ENCODE results near the gene AWAT1.

AWAT1 gene

DNA sequence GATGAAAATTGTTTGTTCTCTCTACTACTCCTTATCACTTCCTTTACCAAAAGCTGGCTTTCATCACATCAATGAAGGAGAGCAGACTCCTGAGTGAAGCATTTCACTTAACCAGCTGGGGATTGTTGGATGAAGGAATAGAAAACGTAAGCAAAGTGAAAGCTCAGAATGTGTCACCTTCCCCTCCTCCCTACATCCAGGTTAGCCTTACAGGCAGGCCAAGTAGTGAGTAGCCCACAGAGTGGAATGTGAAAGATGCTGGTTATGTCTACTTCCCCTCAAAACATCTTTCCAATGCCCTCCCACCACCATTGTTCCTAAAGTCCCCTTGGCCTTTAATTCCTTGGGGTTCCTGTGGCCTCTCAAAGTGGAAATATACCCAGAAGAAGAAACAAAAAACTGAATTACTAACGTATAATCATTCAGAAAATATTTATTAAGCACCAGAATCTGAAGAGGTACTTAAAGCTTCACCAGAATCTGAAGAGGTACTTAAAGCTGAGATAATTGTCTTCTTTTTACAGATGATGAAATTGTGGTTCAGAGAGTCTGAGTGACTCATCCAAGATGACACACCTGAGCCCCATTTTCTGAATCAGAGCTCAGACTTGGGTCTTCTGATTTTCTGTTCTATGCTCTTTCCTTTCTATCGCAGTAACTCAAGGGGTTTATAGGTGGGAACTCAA is 19.1 kb downstream of the AWAT1 start:
- TF ChIP-seq GATA3 (IDR thresholded peaks at IDR 0.05; ENCODE audit: low read depth, low read length): no peak
- no peak for TF ChIP-seq GATA2 (IDR thresholded peaks at IDR 0.05; ENCODE audit: low read depth, low read length)

DNA sequence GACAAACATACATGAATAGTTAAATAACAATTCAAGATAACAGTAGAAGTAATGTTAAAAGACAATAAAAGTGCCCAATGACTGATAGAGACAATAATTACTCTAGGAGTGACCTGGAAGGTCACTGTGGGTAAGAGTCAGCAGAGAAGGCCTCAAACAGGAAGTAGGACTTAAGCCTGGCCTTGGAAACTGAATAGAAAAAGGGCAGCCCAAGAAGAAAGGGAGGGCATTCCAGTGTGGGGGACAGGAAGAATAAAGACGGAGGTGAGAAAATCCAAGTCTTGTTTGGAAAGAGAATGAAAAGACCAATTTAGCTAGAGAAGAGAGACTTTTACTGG is 19.6 kb downstream of the AWAT1 start:
- TF ChIP-seq GATA2 (IDR thresholded peaks at IDR 0.05; ENCODE audit: low read depth, low read length) (no peak), GATA3 (IDR thresholded peaks at IDR 0.05; ENCODE audit: low read depth, low read length) (no peak)

DNA sequence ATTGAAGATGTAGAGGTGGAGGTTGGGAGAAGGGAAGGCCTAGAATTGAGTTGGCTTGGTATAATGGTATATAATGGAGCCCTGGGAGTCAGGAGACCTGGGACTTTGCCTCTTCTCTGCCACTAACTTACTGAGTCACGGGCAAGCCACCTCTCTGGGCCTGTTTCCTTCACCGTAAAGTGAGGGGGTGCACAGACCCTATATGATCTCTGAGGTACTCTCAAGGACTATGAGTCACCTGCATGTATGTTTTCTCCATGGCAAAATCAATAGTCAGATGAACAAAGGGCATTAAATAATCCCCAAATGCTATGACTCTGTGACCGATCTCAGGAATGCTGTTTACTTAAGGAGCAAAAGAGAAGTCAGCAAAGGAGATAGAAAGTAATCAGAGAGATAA is 20.5 kb downstream of the AWAT1 start:
- TF ChIP-seq GATA3 (IDR thresholded peaks at IDR 0.05; ENCODE audit: low read depth, low read length) (no peak), GATA2 (IDR thresholded peaks at IDR 0.05; ENCODE audit: low read depth, low read length) (no peak)

DNA sequence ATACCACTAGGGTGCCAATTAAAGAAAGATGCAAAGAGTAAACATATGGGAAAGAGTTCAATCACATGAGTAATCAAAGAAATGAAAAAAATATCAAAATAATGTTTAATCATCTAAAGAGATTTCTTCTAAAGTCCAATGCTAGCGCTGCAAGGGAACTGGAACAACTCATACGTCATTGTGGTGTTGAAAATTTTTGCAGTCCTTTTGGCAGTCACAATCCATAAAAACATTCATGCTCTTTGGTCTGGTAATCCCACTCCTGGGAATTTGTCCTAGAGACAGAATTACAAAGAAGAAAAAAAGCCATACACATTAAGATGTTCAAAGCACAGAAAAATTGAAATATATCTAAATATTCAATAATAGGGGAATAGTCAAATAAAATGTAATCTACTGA is 21.0 kb downstream of the AWAT1 start:
- TF ChIP-seq GATA2 (IDR thresholded peaks at IDR 0.05; ENCODE audit: low read depth, low read length) (no peak), GATA3 (IDR thresholded peaks at IDR 0.05; ENCODE audit: low read depth, low read length) (no peak)

DNA sequence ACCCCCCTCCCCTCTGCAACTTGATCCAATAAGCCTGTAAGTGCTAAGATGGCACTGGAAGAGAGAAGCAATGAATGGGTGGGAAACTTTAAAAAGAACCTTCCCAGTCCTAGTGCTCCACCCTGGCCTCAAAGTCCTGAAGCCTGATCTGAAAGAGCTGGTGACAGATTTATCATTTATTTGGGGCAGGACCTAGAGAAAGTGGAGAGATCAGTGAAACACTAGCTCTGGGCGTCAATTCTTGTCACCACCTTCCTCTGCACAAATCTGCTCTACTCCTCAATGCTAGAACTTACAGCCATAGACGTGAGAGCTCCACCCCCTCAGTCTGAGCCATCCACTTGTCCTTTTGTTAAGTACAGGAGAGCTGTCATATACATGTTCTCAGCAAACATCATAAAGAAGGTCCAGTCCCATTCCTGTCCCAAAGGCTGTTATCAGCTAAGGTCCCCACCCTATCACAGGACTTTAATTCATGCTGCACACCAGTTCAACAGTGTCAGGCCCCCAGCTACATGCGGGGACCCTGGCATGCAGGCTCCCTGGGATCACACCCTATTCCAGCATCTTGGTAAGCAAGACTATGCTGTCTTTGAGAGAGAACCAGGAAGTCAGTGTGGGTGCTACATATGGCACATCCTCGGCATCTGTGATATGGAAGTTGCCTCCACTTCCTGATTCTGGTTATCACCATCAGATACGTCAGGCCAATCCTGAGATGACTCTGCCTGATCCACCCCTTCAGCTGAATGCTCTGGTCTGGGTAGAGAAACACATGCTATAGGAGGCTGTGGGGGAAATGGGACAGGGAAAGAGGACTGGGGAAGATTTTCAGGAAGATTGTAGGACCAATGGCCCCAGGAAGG is 23.2 kb downstream of the AWAT1 start:
- TF ChIP-seq GATA2 (IDR thresholded peaks at IDR 0.05; ENCODE audit: low read depth, low read length) (no peak), GATA3 (IDR thresholded peaks at IDR 0.05; ENCODE audit: low read depth, low read length) (no peak)

DNA sequence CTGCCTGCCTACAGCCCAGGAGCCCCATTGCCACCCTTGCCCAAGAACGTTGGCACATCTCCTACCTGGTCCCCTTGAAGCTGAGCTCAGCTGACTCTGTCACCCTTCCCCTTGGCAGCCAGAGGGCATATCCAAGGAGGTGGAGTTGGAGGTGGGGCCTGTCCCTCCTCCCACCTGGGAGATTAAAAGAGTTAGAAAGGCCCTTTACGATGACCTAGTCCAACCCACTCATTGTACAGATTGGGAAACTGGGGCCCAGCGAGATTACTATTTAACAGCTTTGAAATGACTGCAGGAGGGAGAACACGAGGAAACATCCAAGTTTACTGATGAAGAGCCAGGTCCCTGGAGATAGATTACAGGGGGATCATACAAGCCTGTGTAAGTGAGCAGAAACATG is 25.6 kb downstream of the AWAT1 start, which contains the start of gene P2RY4:
P2RY4 (minus strand) TSS at position 101 of the 400 bp plus-strand sequence. CDS start 580 bp downstream, outside the sequence.
- no peak for TF ChIP-seq GATA2 (IDR thresholded peaks at IDR 0.05; ENCODE audit: low read depth, low read length)
- no peak for TF ChIP-seq GATA3 (IDR thresholded peaks at IDR 0.05; ENCODE audit: low read depth, low read length)

DNA sequence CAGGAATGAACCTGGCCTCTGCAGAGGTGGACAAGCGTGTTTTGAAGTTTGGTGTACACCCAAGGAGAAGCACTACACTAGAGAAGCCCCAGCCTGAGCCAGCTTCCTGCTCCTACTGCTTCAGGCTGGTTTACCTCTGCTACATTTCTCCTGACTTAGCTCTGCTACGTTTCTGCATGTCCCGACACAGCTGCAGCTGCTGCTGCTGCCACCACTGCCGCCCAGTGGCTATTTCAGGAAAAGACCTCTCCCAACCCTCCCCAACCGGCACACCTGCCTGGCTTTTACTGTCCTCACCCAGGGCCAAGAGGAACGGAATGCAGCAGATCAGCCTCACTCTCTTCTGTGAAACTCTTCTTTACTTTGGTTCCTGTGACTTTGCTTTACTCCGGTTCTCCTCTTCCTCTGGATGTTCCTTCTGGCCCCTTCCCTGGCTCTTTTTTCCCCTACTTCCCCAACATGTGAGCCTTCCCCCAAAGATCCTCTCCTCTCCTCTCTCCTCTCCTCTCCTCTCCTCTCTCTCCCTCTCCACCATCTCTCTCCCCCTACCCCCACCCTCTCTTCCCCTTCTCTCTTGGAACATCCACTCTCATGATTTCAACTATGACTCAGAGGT is 28.6 kb downstream of the AWAT1 start:
- TF ChIP-seq GATA2 (IDR thresholded peaks at IDR 0.05; ENCODE audit: low read depth, low read length) (no peak), GATA3 (IDR thresholded peaks at IDR 0.05; ENCODE audit: low read depth, low read length) (no peak)

DNA sequence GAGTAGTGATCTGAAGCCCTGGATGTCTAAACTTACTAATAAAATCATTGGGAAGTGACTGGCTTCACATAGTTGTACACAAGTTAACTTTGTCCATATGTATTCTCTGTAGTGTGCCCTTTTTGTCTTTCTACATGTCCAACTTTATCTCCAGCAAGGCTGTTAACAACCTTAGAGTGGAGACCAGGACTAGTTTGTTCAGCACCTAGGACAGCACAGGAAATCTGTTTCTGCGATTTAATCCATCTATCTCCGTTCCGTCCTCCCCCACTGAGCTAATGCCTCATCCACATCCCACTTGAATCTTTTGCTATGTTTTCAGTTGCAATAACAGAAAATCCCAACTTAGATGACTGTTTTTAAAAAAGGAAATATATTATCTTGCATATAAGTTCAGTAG is 30.3 kb downstream of the AWAT1 start:
- TF ChIP-seq GATA2 (IDR thresholded peaks at IDR 0.05; ENCODE audit: low read depth, low read length): no peak
- TF ChIP-seq GATA3 (IDR thresholded peaks at IDR 0.05; ENCODE audit: low read depth, low read length): no peak

DNA sequence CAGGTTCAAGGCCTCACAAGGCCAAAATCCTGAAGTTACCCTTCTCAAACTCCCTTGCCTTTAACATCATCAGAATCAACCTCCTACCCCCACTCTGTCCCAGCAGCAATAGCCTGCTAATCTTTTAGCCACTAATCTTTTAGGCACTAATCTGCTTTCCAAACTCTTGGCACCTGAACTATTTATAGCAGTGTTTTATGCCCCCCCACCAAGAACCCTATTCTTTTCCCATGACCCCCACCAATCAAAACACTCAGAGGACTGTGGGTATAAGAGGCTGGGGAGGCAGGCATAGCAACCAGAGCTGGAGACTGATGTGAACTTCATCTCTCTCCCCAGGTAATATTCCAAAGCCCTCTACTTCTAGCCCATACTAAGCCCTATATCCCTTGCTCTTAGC is 33.6 kb downstream of the AWAT1 start, which contains the start of gene ARR3:
ARR3 (plus strand) TSS at position 301 of the 400 bp plus-strand sequence. CDS start 1,052 bp downstream, outside the sequence.
- TF ChIP-seq GATA2 (IDR thresholded peaks at IDR 0.05; ENCODE audit: low read depth, low read length): no peak
- no peak for TF ChIP-seq GATA3 (IDR thresholded peaks at IDR 0.05; ENCODE audit: low read depth, low read length)

DNA sequence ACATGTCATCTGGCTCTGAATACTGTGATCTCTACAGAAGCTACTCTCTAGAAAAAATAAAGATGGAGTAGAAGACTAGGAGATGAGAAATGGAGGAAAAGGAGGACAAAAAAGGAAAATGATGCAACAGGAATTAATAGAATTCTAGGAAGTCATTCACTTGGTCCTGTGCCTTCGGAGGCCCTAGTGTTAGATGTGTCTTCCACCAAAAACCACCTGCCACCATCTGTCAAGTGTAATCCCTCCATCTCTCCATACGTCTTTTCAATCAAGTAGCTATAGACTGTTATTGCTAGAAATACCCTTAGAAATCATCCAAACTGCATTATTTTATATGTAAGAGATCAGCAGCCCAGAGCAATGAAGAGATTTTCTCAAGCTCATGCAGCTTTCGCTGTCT is 44.6 kb downstream of the AWAT1 start:
- no peak for TF ChIP-seq GATA3 (IDR thresholded peaks at IDR 0.05; ENCODE audit: low read depth, low read length)
- TF ChIP-seq GATA2 (IDR thresholded peaks at IDR 0.05; ENCODE audit: low read depth, low read length): no peak

DNA sequence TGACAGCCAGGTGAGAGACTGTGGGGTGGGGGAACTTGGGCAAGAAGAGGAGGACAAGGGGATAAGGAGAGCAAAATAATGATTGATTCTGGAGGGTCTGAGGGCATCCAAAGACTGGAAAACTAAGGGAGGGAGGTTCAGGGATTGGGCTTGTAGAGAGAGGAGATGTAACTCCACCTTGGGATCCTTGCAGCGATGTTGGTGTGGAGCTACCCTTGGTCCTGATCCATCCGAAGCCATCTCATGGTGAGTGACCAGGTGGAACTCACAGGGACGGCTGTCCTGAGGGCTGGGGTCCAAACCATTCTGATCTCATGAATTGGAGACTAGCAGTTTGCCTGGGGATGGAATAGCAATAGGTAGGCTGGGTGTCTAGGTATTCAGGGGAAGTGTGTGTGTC is 46.1 kb downstream of the AWAT1 start:
- TF ChIP-seq GATA2 (IDR thresholded peaks at IDR 0.05; ENCODE audit: low read depth, low read length): no peak
- no peak for TF ChIP-seq GATA3 (IDR thresholded peaks at IDR 0.05; ENCODE audit: low read depth, low read length)

DNA sequence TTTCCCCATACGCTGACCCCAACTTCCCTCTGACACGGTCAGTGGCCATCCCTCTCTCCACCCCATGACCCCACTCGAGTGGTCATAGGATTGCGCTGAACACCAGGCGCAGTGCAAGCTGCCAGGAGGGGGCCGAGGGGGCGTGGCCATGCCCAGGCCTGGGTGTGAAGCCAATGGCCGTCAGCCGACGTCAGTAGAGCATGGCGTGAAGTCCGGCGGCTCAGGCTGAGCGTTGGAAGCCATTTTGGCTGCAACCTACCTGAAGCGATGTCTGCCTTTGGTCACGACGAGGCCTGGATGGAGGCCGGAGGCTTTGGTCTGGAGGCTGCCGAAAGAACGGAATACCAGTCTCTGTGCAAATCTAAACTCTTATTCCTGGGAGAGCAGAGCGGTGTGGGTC is 47.5 kb downstream of the AWAT1 start, which contains the start of gene RAB41:
RAB41 (plus strand) TSS at position 222 of the 400 bp plus-strand sequence; CDS start at position 268, 46 bp downstream.
- TF ChIP-seq GATA3 (IDR thresholded peaks at IDR 0.05; ENCODE audit: low read depth, low read length): no peak
- no peak for TF ChIP-seq GATA2 (IDR thresholded peaks at IDR 0.05; ENCODE audit: low read depth, low read length)

DNA sequence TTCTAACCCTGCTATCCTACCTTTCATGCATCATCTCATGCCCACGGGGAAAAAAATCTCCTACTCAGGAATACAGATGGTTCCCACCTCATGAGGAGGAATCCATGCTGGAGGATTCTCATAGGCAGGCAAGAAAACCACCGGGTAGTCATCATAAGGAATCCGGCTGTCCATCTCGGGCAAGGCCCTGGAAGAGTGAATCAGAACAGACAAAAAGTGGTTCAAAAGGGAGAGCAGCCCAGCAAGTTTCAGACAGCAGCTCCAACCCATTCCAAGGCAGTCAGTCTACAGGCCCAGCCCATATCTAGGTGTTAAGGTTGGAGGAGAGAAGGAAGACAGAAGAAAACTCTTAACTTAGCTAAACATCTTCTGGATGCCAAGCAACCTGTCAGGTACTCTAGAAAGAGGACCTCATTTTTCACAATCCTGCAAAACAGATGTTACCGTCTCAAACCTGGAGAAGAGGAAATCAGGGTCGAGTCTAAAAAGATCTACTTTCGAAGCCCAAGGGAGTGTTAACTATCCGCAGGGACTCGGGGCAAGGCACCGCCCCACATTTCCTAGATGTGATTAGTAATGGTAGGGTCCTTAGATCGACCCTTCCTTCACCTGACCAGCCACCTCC is 54.8 kb downstream of the AWAT1 start:
- TF ChIP-seq GATA3 (IDR thresholded peaks at IDR 0.05; ENCODE audit: low read depth, low read length): no peak
- TF ChIP-seq GATA2 (IDR thresholded peaks at IDR 0.05; ENCODE audit: low read depth, low read length): no peak

All from SH-SY5Y (cell line).